HG03039 (cell line): ENCODE results near the gene TMCO4.

Source experiments
- ATAC-seq: cut with Tn5 transposase; IDR thresholded peaks from one replicate; pipeline ENCODE4 v1.9.1; 2021; ENCODE audit warnings: mild to moderate bottlenecking, moderate library complexity; ENCODE audit not compliant: unreplicated experiment

Gene TMCO4

GRCh38 chr1:19689085-19689757 is 110.5 kb downstream of the TMCO4 start:
- ATAC-seq: no peak

- no peak for ATAC-seq
These were observed 111.5 kb downstream of the TMCO4 start for GRCh38 chr1:19688041-19688842.

- no peak for ATAC-seq
These were observed 112.3 kb downstream of the TMCO4 start for GRCh38 chr1:19687414-19687813.

GRCh38 chr1:19685994-19686393 is 113.7 kb downstream of the TMCO4 start:
- ATAC-seq: no peak

- no peak for ATAC-seq
These were observed 115.0 kb downstream of the TMCO4 start for GRCh38 chr1:19684677-19685076.

GRCh38 chr1:19683351-19683750 is 116.4 kb downstream of the TMCO4 start:
- ATAC-seq: no peak

- no peak for ATAC-seq
These were observed 116.8 kb downstream of the TMCO4 start for GRCh38 chr1:19682901-19683300.

- ATAC-seq: no peak
These were observed 117.5 kb downstream of the TMCO4 start for GRCh38 chr1:19682257-19682656.

GRCh38 chr1:19680644-19681043 is 119.1 kb downstream of the TMCO4 start:
- no peak for ATAC-seq

GRCh38 chr1:19679691-19680090 is 120.0 kb downstream of the TMCO4 start:
- no peak for ATAC-seq

GRCh38 chr1:19678931-19679453 is 120.7 kb downstream of the TMCO4 start:
- ATAC-seq: no peak

- ATAC-seq: no peak
These were observed 121.2 kb downstream of the TMCO4 start for GRCh38 chr1:19678493-19678892.

GRCh38 chr1:19676438-19676922 is 123.2 kb downstream of the TMCO4 start:
- no peak for ATAC-seq

- no peak for ATAC-seq
These were observed 123.9 kb downstream of the TMCO4 start for GRCh38 chr1:19675797-19676196.

GRCh38 chr1:19672237-19672636 is 127.5 kb downstream of the TMCO4 start:
- no peak for ATAC-seq

- no peak for ATAC-seq
These were observed 128.9 kb downstream of the TMCO4 start for GRCh38 chr1:19670787-19671186.

GRCh38 chr1:19668888-19669287 is 130.8 kb downstream of the TMCO4 start:
- ATAC-seq: no peak

- ATAC-seq: no peak
These were observed 133.9 kb downstream of the TMCO4 start for GRCh38 chr1:19665496-19666465.

- ATAC-seq: no peak
These were observed 134.6 kb downstream of the TMCO4 start for GRCh38 chr1:19665186-19665495.

- no peak for ATAC-seq
These were observed 135.1 kb downstream of the TMCO4 start, which contains the start of gene HTR6 for GRCh38 chr1:19664453-19665185. HTR6 (plus strand) TSS chr1:19664875; CDS start chr1:19665754, 879 bp downstream.
